DOHH2 (cell line): ENCODE measurements around the gene HPCAL4.

Experiments
- H3F3A ChIP-seq: fragments of 200-600 bp; sonication (generic), shearing (Covaris generic); 2 replicates; pipeline ENCODE4 v1.6.0; 2016; ENCODE audit warnings: antibody characterized with exemption, mild to moderate bottlenecking; ENCODE audit not compliant: control insufficient read depth, insufficient read depth
- H3K27ac ChIP-seq: fragments of 200-600 bp; sonication (generic); 2 replicates; pipeline ENCODE4 v1.5.1; 2014; ENCODE audit warnings: low read depth, mild to moderate bottlenecking, low read length, moderate library complexity
- H3K27me3 ChIP-seq: fragments of 200-600 bp; sonication (generic); 2 replicates; pipeline ENCODE4 v1.6.1; 2014; ENCODE audit warnings: mild to moderate bottlenecking, low read length, mixed read lengths; ENCODE audit not compliant: control insufficient read depth
- H3K36me3 ChIP-seq: fragments of 200-600 bp; sonication (generic); 2 replicates; pipeline ENCODE4 v1.6.1; 2014; ENCODE audit warnings: mild to moderate bottlenecking, low read length, moderate library complexity, mixed read lengths; ENCODE audit not compliant: control insufficient read depth
- H3K4me1 ChIP-seq: fragments of 200-600 bp; sonication (generic); 2 replicates; pipeline ENCODE4 v1.6.1; 2014; ENCODE audit warnings: mild to moderate bottlenecking, low read length, mixed read lengths; ENCODE audit not compliant: control insufficient read depth
- H3K4me2 ChIP-seq: fragments of 200-600 bp; sonication (generic); 2 replicates; pipeline ENCODE4 v1.6.0; 2014; ENCODE audit warnings: mild to moderate bottlenecking, low read length, moderate library complexity
- H3K4me3 ChIP-seq: fragments of 200-600 bp; sonication (generic); 2 replicates; pipeline ENCODE4 v1.5.1; 2014; ENCODE audit warnings: mild to moderate bottlenecking, low read length, mixed read lengths
- H3K79me2 ChIP-seq: fragments of 200-600 bp; sonication (generic); 2 replicates; pipeline ENCODE4 v1.6.1; 2014; ENCODE audit warnings: mild to moderate bottlenecking, low read length, mixed read lengths; ENCODE audit not compliant: control insufficient read depth
- H3K9me2 ChIP-seq: fragments of 200-600 bp; sonication (generic); replicated peaks from 2 replicates; pipeline ENCODE4 v1.6.1; 2014; ENCODE audit warnings: mild to moderate bottlenecking, low read length, mixed read lengths; ENCODE audit not compliant: control insufficient read depth
- H3K9me3 ChIP-seq: fragments of 200-600 bp; sonication (generic); 2 replicates; pipeline ENCODE4 v1.6.1; 2014; ENCODE audit warnings: antibody characterized with exemption, low read length, mixed read lengths; ENCODE audit not compliant: control insufficient read depth, insufficient read depth
- H4K20me1 ChIP-seq: fragments of 200-600 bp; sonication (generic); 2 replicates; pipeline ENCODE4 v1.6.0; 2014; ENCODE audit warnings: low read depth, mild to moderate bottlenecking, antibody characterized with exemption, low read length, moderate library complexity; ENCODE audit not compliant: control insufficient read depth, insufficient read depth
- EZH2phosphoT487 ChIP-seq: fragments of 200-600 bp; sonication (generic); IDR thresholded peaks from 2 replicates; pipeline ENCODE4 v1.6.1; 2017; ENCODE audit warnings: borderline replicate concordance, mild to moderate bottlenecking, antibody characterized with exemption, low read length, moderate library complexity, mixed read lengths
- TF ChIP-seq, protein P1 (sequence below): fragments of 200-600 bp; sonication (generic); IDR thresholded peaks from one replicate; pipeline ENCODE4 v1.5.1; 2014; ENCODE audit warnings: antibody characterized with exemption, mild to moderate bottlenecking, low read depth, low read length; ENCODE audit not compliant: poor library complexity, severe bottlenecking

The HPCAL4 gene

DNA sequence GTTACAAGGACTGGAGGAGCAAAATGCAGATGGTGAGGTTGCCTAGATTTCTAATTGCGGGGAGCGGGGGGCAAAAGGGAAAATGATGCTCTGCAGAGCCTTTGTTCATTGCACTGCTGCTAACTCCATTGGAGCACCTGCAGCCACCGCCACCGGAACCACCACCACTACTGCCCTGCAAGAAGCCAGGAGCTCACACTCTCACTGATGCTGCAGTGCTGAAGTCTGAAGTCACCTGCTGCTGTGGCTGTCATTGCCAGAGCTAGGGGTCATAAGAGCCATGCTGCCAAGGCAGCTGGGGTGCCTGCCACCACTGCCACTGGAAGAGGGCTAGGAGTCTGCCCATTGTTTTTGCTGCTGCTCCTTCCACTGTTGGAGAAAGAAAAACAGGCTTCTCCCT, 7.3 kb upstream of the HPCAL4 start:
- Histone ChIP-seq H4K20me1 (no peaks in the 10 kb centered on the region), H3K36me3 (no peaks in the 10 kb centered on the region), H3K4me3 (no peak overlapping the region), H3K9me3 (no peaks in the 10 kb centered on the region), H3K4me2 (no peak overlapping the region), H3K9me2 (no peaks in the 10 kb centered on the region), H3K27ac (no peak overlapping the region), H3F3A (no peaks in the 10 kb centered on the region), H3K27me3 (peaks cover 25% of the 10 kb centered on the region), H3K79me2 (no peaks in the 10 kb centered on the region), H3K4me1 (no peaks in the 10 kb centered on the region)
- TF ChIP-seq, protein P1, sequence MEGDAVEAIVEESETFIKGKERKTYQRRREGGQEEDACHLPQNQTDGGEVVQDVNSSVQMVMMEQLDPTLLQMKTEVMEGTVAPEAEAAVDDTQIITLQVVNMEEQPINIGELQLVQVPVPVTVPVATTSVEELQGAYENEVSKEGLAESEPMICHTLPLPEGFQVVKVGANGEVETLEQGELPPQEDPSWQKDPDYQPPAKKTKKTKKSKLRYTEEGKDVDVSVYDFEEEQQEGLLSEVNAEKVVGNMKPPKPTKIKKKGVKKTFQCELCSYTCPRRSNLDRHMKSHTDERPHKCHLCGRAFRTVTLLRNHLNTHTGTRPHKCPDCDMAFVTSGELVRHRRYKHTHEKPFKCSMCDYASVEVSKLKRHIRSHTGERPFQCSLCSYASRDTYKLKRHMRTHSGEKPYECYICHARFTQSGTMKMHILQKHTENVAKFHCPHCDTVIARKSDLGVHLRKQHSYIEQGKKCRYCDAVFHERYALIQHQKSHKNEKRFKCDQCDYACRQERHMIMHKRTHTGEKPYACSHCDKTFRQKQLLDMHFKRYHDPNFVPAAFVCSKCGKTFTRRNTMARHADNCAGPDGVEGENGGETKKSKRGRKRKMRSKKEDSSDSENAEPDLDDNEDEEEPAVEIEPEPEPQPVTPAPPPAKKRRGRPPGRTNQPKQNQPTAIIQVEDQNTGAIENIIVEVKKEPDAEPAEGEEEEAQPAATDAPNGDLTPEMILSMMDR: no peak
- TF ChIP-seq EZH2phosphoT487: no peak

DNA sequence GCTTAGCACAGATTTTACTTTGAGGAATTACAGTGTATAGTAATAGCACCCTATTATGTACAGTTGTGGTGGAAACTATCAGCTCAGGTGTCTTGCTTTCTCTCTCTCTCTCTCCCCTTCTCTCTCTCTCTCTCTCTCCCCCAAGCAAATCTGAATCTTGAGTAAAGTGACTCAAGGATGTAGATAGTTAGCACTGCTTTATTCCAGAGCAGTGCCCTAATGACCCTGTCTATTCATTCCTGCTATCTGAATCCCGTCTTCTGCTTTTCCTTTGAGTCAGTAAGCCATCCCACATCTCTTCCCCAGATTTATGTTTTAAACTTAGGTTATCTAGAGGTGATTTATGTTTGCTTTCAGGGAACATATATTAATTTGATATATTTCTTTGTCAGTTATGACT, 5.2 kb upstream of the HPCAL4 start:
- H3K4me1 ChIP-seq: no peaks in the 10 kb centered on the region
- no peaks in the 10 kb centered on the region for H3K79me2 ChIP-seq
- H3K36me3 ChIP-seq: no peaks in the 10 kb centered on the region
- H3K27ac ChIP-seq: no peak overlapping the region
- H4K20me1 ChIP-seq: no peaks in the 10 kb centered on the region
- peaks cover 25% of the 10 kb centered on the region for H3K27me3 ChIP-seq
- no peaks in the 10 kb centered on the region for H3K9me2 ChIP-seq
- no peaks in the 10 kb centered on the region for H3K9me3 ChIP-seq
- H3K4me3 ChIP-seq: no peak overlapping the region
- H3F3A ChIP-seq: no peaks in the 10 kb centered on the region
- no peak overlapping the region for H3K4me2 ChIP-seq
- no peak for TF ChIP-seq EZH2phosphoT487

DNA sequence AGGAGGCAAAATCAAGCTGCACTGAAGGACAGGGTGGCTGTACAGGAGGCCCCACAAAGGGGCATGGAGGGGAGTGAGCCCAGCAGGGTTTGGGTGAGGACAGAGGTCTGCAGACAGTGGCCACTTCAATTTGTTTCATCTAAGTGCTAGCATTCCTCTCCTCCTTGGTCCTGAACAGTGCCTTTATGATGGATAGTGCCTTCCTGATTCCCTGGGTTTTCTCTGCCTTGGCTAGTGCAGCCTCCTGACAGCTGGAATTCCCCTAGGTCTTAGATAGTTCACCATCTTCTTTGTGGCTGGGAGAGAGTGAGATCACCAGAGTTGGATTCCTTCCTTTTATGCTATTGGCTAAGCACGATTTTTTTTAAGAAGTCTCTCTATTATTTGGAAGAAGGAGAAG, 3.8 kb upstream of the HPCAL4 start:
- Histone ChIP-seq H3K27ac (no peak overlapping the region), H3K9me2 (no peaks in the 10 kb centered on the region), H3K4me1 (no peaks in the 10 kb centered on the region), H3K27me3 (peaks cover 33% of the 10 kb centered on the region), H3K4me3 (no peak overlapping the region), H3K4me2 (no peak overlapping the region), H3F3A (no peaks in the 10 kb centered on the region), H3K79me2 (no peaks in the 10 kb centered on the region), H3K36me3 (no peaks in the 10 kb centered on the region), H4K20me1 (no peaks in the 10 kb centered on the region), H3K9me3 (no peaks in the 10 kb centered on the region)
- TF ChIP-seq, protein P1: no peak
- TF ChIP-seq EZH2phosphoT487: no peak

DNA sequence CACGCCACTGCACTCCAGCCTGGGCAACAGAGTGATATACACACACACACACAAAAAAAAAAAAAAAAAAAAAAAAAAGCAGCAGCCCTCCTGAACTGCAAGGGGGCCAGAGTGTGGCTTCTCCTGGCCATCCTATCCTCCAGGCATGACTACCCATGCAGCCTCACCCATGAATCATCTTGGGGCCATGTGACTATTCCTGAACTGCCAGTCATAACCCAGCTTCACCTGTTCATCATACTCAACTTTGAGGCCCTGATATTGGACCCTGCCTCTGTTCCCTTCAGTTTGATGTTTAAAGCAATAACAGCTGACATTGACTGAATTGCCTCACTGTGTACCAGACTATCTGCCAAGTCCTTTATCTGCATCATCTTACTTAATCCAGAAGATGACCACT, 2.8 kb upstream of the HPCAL4 start:
- TF ChIP-seq, protein P1: no peak
- TF ChIP-seq EZH2phosphoT487: no peak
- Histone ChIP-seq H4K20me1 (no peaks in the 10 kb centered on the region), H3K27me3 (peaks cover 32% of the 10 kb centered on the region)

More for the DNA sequence above, 2.8 kb upstream of the HPCAL4 start:
- Histone ChIP-seq H3K27ac (no peak overlapping the region), H3F3A (no peaks in the 10 kb centered on the region), H3K79me2 (no peaks in the 10 kb centered on the region), H3K36me3 (no peaks in the 10 kb centered on the region), H3K4me2 (no peak overlapping the region), H3K4me3 (no peak overlapping the region), H3K9me2 (no peaks in the 10 kb centered on the region), H3K4me1 (no peaks in the 10 kb centered on the region), H3K9me3 (no peaks in the 10 kb centered on the region)
